ENCODE measurements around the gene KRT78. TPM values are rescaled to one million over a fixed set of nuclear protein-coding genes. Genes with fewer than 3 reads are reported as not detected.
"Not testable (repeated sequence)": the region's sequence is repeated elsewhere in the genome, so short reads cannot be mapped to it uniquely, and the experiment has no call there.

The KRT78 gene
- total and polyA plus RNA-seq, 3 experiments from 2014 or later = not detected

- ChIA-PET CTCF (interaction anchor here (0.7 to 16.3 kb wide), 47 partner anchors 8 to 729 kb away, joined by 3 to 276 read pairs (median 4); partner anchors contain the start of genes EIF4B, KRT18 and KRT8), POLR2A (no interaction called here)
- Histone ChIP-seq H3K27me3 (ENCODE audit: insufficient read depth, low read length, poor library complexity, severe bottlenecking) (no peaks in the 10 kb centered on the region), H3K36me3 (ENCODE audit: insufficient read depth, low read length) (no peaks in the 10 kb centered on the region), H3K4me3 (ENCODE audit: low read length) (no peak overlapping the region), H3K4me1 (ENCODE audit: insufficient read depth, low read length) (peaks cover 4% of the 10 kb centered on the region), H3K27ac (ENCODE audit: low read depth, low read length) (no peak overlapping the region), H3K9me3 (ENCODE audit: low read length) (no peaks in the 10 kb centered on the region)
- Mint-ChIP-seq H3K4me3 (no peak overlapping the region), H3K9me3 (no peaks in the 10 kb centered on the region), H3K27ac (no peak overlapping the region), H3K4me1 (peaks cover 6 to 8% (median 7%) of the 10 kb centered on the region in 3 donors), H3K36me3 (no peaks in the 10 kb centered on the region), H3K27me3 (peaks cover 15 to 28% of the 10 kb centered on the region in 2 donors)
- DNase-seq = peak; percentile 57 to 81 (median 68)
These were observed 35.9 kb upstream of the KRT78 start for GRCh38 chr12:52884526-52885293.

- H3K4me1 Mint-ChIP-seq = peaks cover 7 to 11% (median 8%) of the 10 kb centered on the region in 3 donors
- H3K27me3 ChIP-seq (ENCODE audit: insufficient read depth, low read length, poor library complexity, severe bottlenecking); H3K9me3 Mint-ChIP-seq; H3K4me3 ChIP-seq (ENCODE audit: low read length); H3K4me1 ChIP-seq (ENCODE audit: insufficient read depth, low read length); H3K27ac ChIP-seq (ENCODE audit: low read depth, low read length); H3K36me3 ChIP-seq (ENCODE audit: insufficient read depth, low read length); H3K9me3 ChIP-seq (ENCODE audit: low read length); H3K36me3 Mint-ChIP-seq; DNase-seq; POLR2A ChIA-PET: not testable (repeated sequence)
- CTCF ChIA-PET = interaction anchor here (0.6 to 16.3 kb wide), 14 partner anchors 9 to 757 kb away, joined by 3 to 276 read pairs (median 6); no protein-coding TSS in a partner anchor
- peak overlapping the region in 1 of 8 donors; percentile 51 for H3K27ac Mint-ChIP-seq
- H3K27me3 Mint-ChIP-seq = peaks cover 10 to 16% of the 10 kb centered on the region in 2 donors
- peak overlapping the region in 4 of 7 donors; percentile 32 to 76 (median 64) for H3K4me3 Mint-ChIP-seq
These were observed 31.7 kb upstream of the KRT78 start for GRCh38 chr12:52880499-52880898.

- Histone ChIP-seq H3K27me3 (ENCODE audit: insufficient read depth, low read length, poor library complexity, severe bottlenecking) (no peaks in the 10 kb centered on the region), H3K4me1 (ENCODE audit: insufficient read depth, low read length) (peaks cover 7% of the 10 kb centered on the region), H3K36me3 (ENCODE audit: insufficient read depth, low read length) (no peaks in the 10 kb centered on the region), H3K27ac (ENCODE audit: low read depth, low read length) (no peak overlapping the region), H3K4me3 (ENCODE audit: low read length) (peak overlapping the region; percentile 49), H3K9me3 (ENCODE audit: low read length) (no peaks in the 10 kb centered on the region)
- POLR2A ChIA-PET = interaction anchor here (1.2 kb wide), 1 partner anchor 294 kb away, joined by 3 read pairs; no protein-coding TSS in a partner anchor
- H3K27ac Mint-ChIP-seq = peak overlapping the region in 1 of 8 donors; percentile 27
- no peaks in the 10 kb centered on the region for H3K9me3 Mint-ChIP-seq
- peak; percentile 48 to 71 (median 56) for DNase-seq
- H3K4me3 Mint-ChIP-seq = peak overlapping the region in 6 of 7 donors; percentile 53 to 76 (median 68)
- peaks cover 7 to 16% of the 10 kb centered on the region in 2 donors for H3K27me3 Mint-ChIP-seq
- CTCF ChIA-PET = interaction anchor here (0.6 to 16.3 kb wide), 30 partner anchors 10 to 757 kb away, joined by 3 to 276 read pairs (median 4); partner anchors contain the start of gene KRT79
- H3K4me1 Mint-ChIP-seq = peaks cover 9 to 14% (median 9%) of the 10 kb centered on the region in 3 donors
- no peaks in the 10 kb centered on the region for H3K36me3 Mint-ChIP-seq
These were observed 30.9 kb upstream of the KRT78 start for GRCh38 chr12:52879394-52880351.

- no peaks in the 10 kb centered on the region for H3K27me3 ChIP-seq (ENCODE audit: insufficient read depth, low read length, poor library complexity, severe bottlenecking)
- peaks cover 11% of the 10 kb centered on the region for H3K4me1 ChIP-seq (ENCODE audit: insufficient read depth, low read length)
- ChIA-PET POLR2A (interaction anchor here (1.0 to 1.2 kb wide), 2 partner anchors 12 to 293 kb away, joined by 3 read pairs; no protein-coding TSS in a partner anchor), CTCF (interaction anchor here (0.9 to 16.3 kb wide), 24 partner anchors 9 to 724 kb away, joined by 3 to 276 read pairs (median 4); no protein-coding TSS in a partner anchor)
- Mint-ChIP-seq H3K27ac (peak overlapping the region in 1 of 8 donors; percentile 12), H3K27me3 (peaks cover 7 to 16% of the 10 kb centered on the region in 2 donors), H3K4me3 (no peak overlapping the region), H3K4me1 (peaks cover 15 to 20% (median 15%) of the 10 kb centered on the region in 3 donors), H3K36me3 (no peaks in the 10 kb centered on the region), H3K9me3 (no peaks in the 10 kb centered on the region)
- no peak overlapping the region for H3K27ac ChIP-seq (ENCODE audit: low read depth, low read length)
- no peak overlapping the region for H3K4me3 ChIP-seq (ENCODE audit: low read length)
- no peak for DNase-seq
- H3K9me3 ChIP-seq (ENCODE audit: low read length) = no peaks in the 10 kb centered on the region
- no peaks in the 10 kb centered on the region for H3K36me3 ChIP-seq (ENCODE audit: insufficient read depth, low read length)
These were observed 30.0 kb upstream of the KRT78 start for GRCh38 chr12:52878507-52879393.

GRCh38 chr12:52877242-52877641 lies 28.4 kb upstream of the KRT78 start:
- Histone ChIP-seq H3K27me3 (ENCODE audit: insufficient read depth, low read length, poor library complexity, severe bottlenecking) (no peaks in the 10 kb centered on the region), H3K27ac (ENCODE audit: low read depth, low read length) (no peak overlapping the region), H3K9me3 (ENCODE audit: low read length) (no peaks in the 10 kb centered on the region), H3K4me3 (ENCODE audit: low read length) (no peak overlapping the region), H3K36me3 (ENCODE audit: insufficient read depth, low read length) (no peaks in the 10 kb centered on the region), H3K4me1 (ENCODE audit: insufficient read depth, low read length) (peaks cover 11% of the 10 kb centered on the region)
- H3K27ac Mint-ChIP-seq = peak overlapping the region in 2 of 8 donors; percentile 3 to 29
- no peak for DNase-seq
- H3K36me3 Mint-ChIP-seq = no peaks in the 10 kb centered on the region
- peak overlapping the region in 1 of 7 donors; percentile 0 for H3K4me3 Mint-ChIP-seq
- H3K9me3 Mint-ChIP-seq = no peaks in the 10 kb centered on the region
- CTCF ChIA-PET = interaction anchor here (1.1 to 16.3 kb wide), 6 partner anchors 8 to 726 kb away, joined by 3 to 276 read pairs (median 8); no protein-coding TSS in a partner anchor
- H3K27me3 Mint-ChIP-seq = peaks cover 7 to 16% of the 10 kb centered on the region in 2 donors
- peaks cover 21 to 27% (median 22%) of the 10 kb centered on the region in 3 donors for H3K4me1 Mint-ChIP-seq
- POLR2A ChIA-PET = no interaction called here

- no peak overlapping the region for H3K4me3 Mint-ChIP-seq
- H3K9me3 Mint-ChIP-seq = no peaks in the 10 kb centered on the region
- Histone ChIP-seq H3K4me1 (ENCODE audit: insufficient read depth, low read length) (peaks cover 11% of the 10 kb centered on the region), H3K36me3 (ENCODE audit: insufficient read depth, low read length) (no peaks in the 10 kb centered on the region), H3K27ac (ENCODE audit: low read depth, low read length) (no peak overlapping the region), H3K4me3 (ENCODE audit: low read length) (no peak overlapping the region), H3K9me3 (ENCODE audit: low read length) (no peaks in the 10 kb centered on the region), H3K27me3 (ENCODE audit: insufficient read depth, low read length, poor library complexity, severe bottlenecking) (no peaks in the 10 kb centered on the region)
- peaks cover 21 to 27% (median 22%) of the 10 kb centered on the region in 3 donors for H3K4me1 Mint-ChIP-seq
- no peak overlapping the region for H3K27ac Mint-ChIP-seq
- ChIA-PET CTCF (interaction anchor here (2.5 to 16.3 kb wide), 3 partner anchors 9 to 294 kb away, joined by 9 to 276 read pairs (median 13); no protein-coding TSS in a partner anchor), POLR2A (no interaction called here)
- no peaks in the 10 kb centered on the region for H3K36me3 Mint-ChIP-seq
- no peak for DNase-seq
- H3K27me3 Mint-ChIP-seq = peaks cover 6 to 10% of the 10 kb centered on the region in 2 donors
These were observed 27.6 kb upstream of the KRT78 start for GRCh38 chr12:52876372-52876771.

All from CD8-positive, alpha-beta memory T cell (primary cell).